ENCODE data around the gene HDAC9. TPM values are rescaled to one million over a fixed set of nuclear protein-coding genes. Genes with fewer than 3 reads are reported as not detected.

HDAC9 gene
- total RNA-seq, 1 experiment from 2014 or later: 14.7 TPM

GRCh38 chr7:18597754-18598153 is 102.2 kb downstream of the HDAC9 start:
- intact Hi-C loops (cut with micrococcal nuclease; ENCODE audit: unreplicated experiment): loop anchor here (10.0 kb wide), 1 partner anchor 527 kb away; no protein-coding TSS in a partner anchor
- POLR2A ChIA-PET (ENCODE audit: unreplicated experiment): no interaction called here
- Histone ChIP-seq H3K79me2 (ENCODE audit: low read depth) (no peaks in the 10 kb centered on the region), H3K9me3 (ENCODE audit: insufficient read depth, low read depth) (0 out of 2 replicates have a peak, but pooled peaks cover 5% of the 10 kb centered on the region), H3K4me2 (no peak overlapping the region), H3K36me3 (ENCODE audit: low read depth) (0 out of 2 replicates have a peak, but pooled peaks cover 5% of the 10 kb centered on the region), H3F3A (ENCODE audit: insufficient read depth, low read depth) (no peaks in the 10 kb centered on the region), H3K27me3 (ENCODE audit: insufficient read depth, low read depth) (no peaks in the 10 kb centered on the region), H3K4me3 (no peak overlapping the region), H3K4me1 (replicated peaks; ENCODE audit: insufficient read depth) (peaks cover 7% of the 10 kb centered on the region), H3K27ac (no peak overlapping the region), H3K9me2 (ENCODE audit: insufficient read depth) (no peaks in the 10 kb centered on the region), H2AFZ (no peak overlapping the region), H4K20me1 (ENCODE audit: insufficient read depth) (no peaks in the 10 kb centered on the region)
- CTCF ChIA-PET: no interaction called here
- no TSS peak for BruUV-seq (replicated peaks)
- no peak for DNase-seq
- no peak for TF ChIP-seq CTCF (conservative IDR thresholded peaks at IDR 0.05)
- TF ChIP-seq EZH2 (IDR thresholded peaks at IDR 0.05; ENCODE audit: low read depth): no peak

GRCh38 chr7:18607025-18607424 is 111.5 kb downstream of the HDAC9 start:
- H3K4me3 ChIP-seq: no peak overlapping the region
- BruUV-seq (replicated peaks): no TSS peak
- H3K9me2 ChIP-seq (ENCODE audit: insufficient read depth): no peaks in the 10 kb centered on the region
- H4K20me1 ChIP-seq (ENCODE audit: insufficient read depth): no peaks in the 10 kb centered on the region
- intact Hi-C loops (cut with micrococcal nuclease; ENCODE audit: unreplicated experiment): no loop called here
- H3K4me2 ChIP-seq: no peak overlapping the region
- 0 out of 2 replicates have a peak, but pooled peaks cover 4% of the 10 kb centered on the region for H3K4me1 ChIP-seq (replicated peaks; ENCODE audit: insufficient read depth)
- TF ChIP-seq CTCF (conservative IDR thresholded peaks at IDR 0.05): no peak
- TF ChIP-seq EZH2 (IDR thresholded peaks at IDR 0.05; ENCODE audit: low read depth): no peak
- DNase-seq: peak in 1 of 2 experiments; percentile 39
- H3K36me3 ChIP-seq (ENCODE audit: low read depth): 0 out of 2 replicates have a peak, but pooled peaks cover under 1% of the 10 kb centered on the region
- H3F3A ChIP-seq (ENCODE audit: insufficient read depth, low read depth): no peaks in the 10 kb centered on the region
- ChIA-PET CTCF (no interaction called here), POLR2A (ENCODE audit: unreplicated experiment) (interaction anchor here (0.7 kb wide), 1 partner anchor 806 kb away, joined by 3 read pairs; no protein-coding TSS in a partner anchor)
- H3K9me3 ChIP-seq (ENCODE audit: insufficient read depth, low read depth): peaks cover 25% of the 10 kb centered on the region
- H3K79me2 ChIP-seq (ENCODE audit: low read depth): no peaks in the 10 kb centered on the region
- H2AFZ ChIP-seq: no peak overlapping the region
- no peaks in the 10 kb centered on the region for H3K27me3 ChIP-seq (ENCODE audit: insufficient read depth, low read depth)
- H3K27ac ChIP-seq: no peak overlapping the region

- intact Hi-C loops (cut with micrococcal nuclease; ENCODE audit: unreplicated experiment): no loop called here
- CTCF ChIA-PET: interaction anchor here (0.6 to 0.7 kb wide), 2 partner anchors 258 to 807 kb away, joined by 3 to 5 read pairs; no protein-coding TSS in a partner anchor
Measured at GRCh38 chr7:18610331-18610948, 114.9 kb downstream of the HDAC9 start.

More at GRCh38 chr7:18610331-18610948, 114.9 kb downstream of the HDAC9 start:
- Histone ChIP-seq H3K27me3 (ENCODE audit: insufficient read depth, low read depth) (no peaks in the 10 kb centered on the region), H3K4me1 (replicated peaks; ENCODE audit: insufficient read depth) (0 out of 2 replicates have a peak, but pooled peaks cover 4% of the 10 kb centered on the region), H3K27ac (no peak overlapping the region), H3K4me3 (no peak overlapping the region), H3K4me2 (no peak overlapping the region), H4K20me1 (ENCODE audit: insufficient read depth) (no peaks in the 10 kb centered on the region), H2AFZ (no peak overlapping the region), H3F3A (ENCODE audit: insufficient read depth, low read depth) (no peaks in the 10 kb centered on the region), H3K79me2 (ENCODE audit: low read depth) (no peaks in the 10 kb centered on the region), H3K9me3 (ENCODE audit: insufficient read depth, low read depth) (peaks cover 12% of the 10 kb centered on the region; the same call in 1 of the 2 replicates), H3K36me3 (ENCODE audit: low read depth) (no peaks in the 10 kb centered on the region), H3K9me2 (ENCODE audit: insufficient read depth) (no peaks in the 10 kb centered on the region)
- POLR2A ChIA-PET (ENCODE audit: unreplicated experiment): no interaction called here
- no peak for TF ChIP-seq EZH2 (IDR thresholded peaks at IDR 0.05; ENCODE audit: low read depth)
- TF ChIP-seq CTCF (conservative IDR thresholded peaks at IDR 0.05): peak; percentile 70
- peak in 1 of 2 experiments; percentile 7 for DNase-seq
- BruUV-seq (replicated peaks): no TSS peak

Data from PC-9 (cell line).